ENCODE data around the gene LHX4. TPM values are rescaled to one million over a fixed set of nuclear protein-coding genes. Genes with fewer than 3 reads are reported as not detected.

The LHX4 gene
- total RNA-seq, 2 experiments from 2014 or later, result not detected

GRCh38 chr1:180262628-180263488, 32.8 kb downstream of the LHX4 start:
- Mint-ChIP-seq H3K4me1 (no peaks in the 10 kb centered on the region), H3K4me3 (no peak overlapping the region), H3K9me3 (no peaks in the 10 kb centered on the region), H3K27ac (no peak overlapping the region), H3K36me3 (ENCODE audit: low read depth) (no peaks in the 10 kb centered on the region), H3K27me3 (peaks cover 1% of the 10 kb centered on the region)
- DNase-seq, result no peak
- POLR2A ChIA-PET, result no interaction called here
- CTCF ChIA-PET, result interaction anchor here (1.6 kb wide), 1 partner anchor 215 kb away, joined by 6 read pairs; no protein-coding TSS in a partner anchor

- Mint-ChIP-seq H3K27me3 (peaks cover 1% of the 10 kb centered on the region), H3K4me3 (no peak overlapping the region), H3K4me1 (no peaks in the 10 kb centered on the region), H3K9me3 (no peaks in the 10 kb centered on the region), H3K36me3 (ENCODE audit: low read depth) (no peaks in the 10 kb centered on the region), H3K27ac (no peak overlapping the region)
- ChIA-PET CTCF (no interaction called here), POLR2A (no interaction called here)
- DNase-seq, result no peak
Measured at GRCh38 chr1:180264595-180264994, 34.5 kb downstream of the LHX4 start.

- no peaks in the 10 kb centered on the region for H3K4me1 Mint-ChIP-seq
- DNase-seq, result no peak
- ChIA-PET CTCF (no interaction called here), POLR2A (no interaction called here)
- no peak overlapping the region for H3K27ac Mint-ChIP-seq
- H3K9me3 Mint-ChIP-seq, result no peaks in the 10 kb centered on the region
- peaks cover 1% of the 10 kb centered on the region for H3K27me3 Mint-ChIP-seq
- no peak overlapping the region for H3K4me3 Mint-ChIP-seq
- H3K36me3 Mint-ChIP-seq (ENCODE audit: low read depth), result no peaks in the 10 kb centered on the region
Measured at GRCh38 chr1:180265201-180265600, 35.1 kb downstream of the LHX4 start.

GRCh38 chr1:180265871-180266270, 35.8 kb downstream of the LHX4 start:
- H3K27ac Mint-ChIP-seq, result no peak overlapping the region
- H3K36me3 Mint-ChIP-seq (ENCODE audit: low read depth), result no peaks in the 10 kb centered on the region
- ChIA-PET CTCF (no interaction called here), POLR2A (no interaction called here)
- no peaks in the 10 kb centered on the region for H3K9me3 Mint-ChIP-seq
- peaks cover 1% of the 10 kb centered on the region for H3K27me3 Mint-ChIP-seq
- H3K4me1 Mint-ChIP-seq, result no peaks in the 10 kb centered on the region
- no peak for DNase-seq
- H3K4me3 Mint-ChIP-seq, result no peak overlapping the region

GRCh38 chr1:180266275-180267210, 36.5 kb downstream of the LHX4 start:
- Mint-ChIP-seq H3K27me3 (peaks cover 1% of the 10 kb centered on the region), H3K27ac (no peak overlapping the region), H3K4me3 (no peak overlapping the region), H3K36me3 (ENCODE audit: low read depth) (no peaks in the 10 kb centered on the region), H3K4me1 (no peaks in the 10 kb centered on the region), H3K9me3 (no peaks in the 10 kb centered on the region)
- DNase-seq, result no peak
- POLR2A ChIA-PET, result no interaction called here
- CTCF ChIA-PET, result no interaction called here

DNA sequence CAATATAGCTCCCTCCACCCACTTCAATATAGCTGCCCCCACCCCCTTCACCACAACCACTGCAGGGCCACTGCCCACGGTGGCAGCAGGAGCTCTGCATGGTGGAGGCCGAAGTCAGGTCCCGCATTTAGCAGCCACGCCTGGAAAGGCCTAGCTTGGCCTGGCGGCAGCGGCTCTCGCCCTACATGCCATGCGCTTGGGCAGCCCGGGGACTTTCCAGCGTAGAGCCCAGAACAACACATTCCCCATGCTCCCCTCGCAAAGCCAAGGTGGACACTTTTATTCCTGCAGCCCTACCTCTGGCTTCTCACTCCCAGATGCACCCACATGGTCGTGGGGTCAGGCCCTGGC, 37.1 kb downstream of the LHX4 start:
- H3K9me3 Mint-ChIP-seq, result no peaks in the 10 kb centered on the region
- no peak overlapping the region for H3K27ac Mint-ChIP-seq
- ChIA-PET POLR2A (no interaction called here), CTCF (no interaction called here)
- no peak overlapping the region for H3K4me3 Mint-ChIP-seq
- no peaks in the 10 kb centered on the region for H3K36me3 Mint-ChIP-seq (ENCODE audit: low read depth)
- H3K4me1 Mint-ChIP-seq, result no peaks in the 10 kb centered on the region
- peaks cover 1% of the 10 kb centered on the region for H3K27me3 Mint-ChIP-seq
- no peak for DNase-seq

DNA sequence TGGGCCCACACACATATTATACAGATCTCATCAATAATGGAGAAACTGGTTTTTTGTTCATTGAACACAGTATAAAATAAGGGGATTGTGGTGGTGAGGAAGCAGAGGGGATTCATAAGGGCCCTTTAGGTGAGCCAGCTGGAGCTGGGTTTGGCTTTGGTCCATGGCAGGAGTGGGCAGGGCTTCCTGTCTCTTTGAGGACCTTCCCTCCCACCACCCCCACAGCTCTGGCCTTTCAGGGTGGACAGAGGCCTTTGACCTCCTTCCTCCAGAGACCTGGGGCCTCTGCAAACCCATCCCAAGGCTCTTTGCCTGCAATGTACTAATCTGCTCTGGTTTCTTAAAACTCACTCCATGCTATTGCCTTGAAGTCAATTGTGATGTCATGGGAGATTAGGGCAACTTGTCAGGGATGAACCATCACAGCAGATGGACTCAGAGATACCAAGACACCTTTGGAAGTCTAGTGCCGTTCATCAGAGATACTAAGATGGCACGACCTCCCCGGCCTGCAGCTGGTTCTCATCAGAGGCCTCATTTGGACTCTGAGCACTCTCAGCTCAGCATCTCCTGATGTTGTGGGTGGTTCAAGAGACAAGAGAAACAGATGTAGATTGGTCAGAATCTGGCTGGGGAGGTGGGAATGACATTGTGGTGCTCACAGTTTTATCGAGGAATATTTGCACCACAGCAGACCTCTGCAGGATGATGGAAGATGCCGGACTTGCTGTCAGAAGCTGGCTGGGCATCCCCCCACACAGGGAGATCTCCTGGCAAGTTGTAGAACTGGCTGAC, 37.9 kb downstream of the LHX4 start:
- H3K9me3 Mint-ChIP-seq, result no peaks in the 10 kb centered on the region
- no peak overlapping the region for H3K27ac Mint-ChIP-seq
- ChIA-PET CTCF (no interaction called here), POLR2A (no interaction called here)
- DNase-seq, result peak; percentile 13
- H3K4me1 Mint-ChIP-seq, result no peaks in the 10 kb centered on the region
- H3K4me3 Mint-ChIP-seq, result no peak overlapping the region
- peaks cover 1% of the 10 kb centered on the region for H3K27me3 Mint-ChIP-seq
- H3K36me3 Mint-ChIP-seq (ENCODE audit: low read depth), result no peaks in the 10 kb centered on the region

GRCh38 chr1:180268556-180269075, 38.6 kb downstream of the LHX4 start:
- Mint-ChIP-seq H3K27ac (no peak overlapping the region), H3K9me3 (no peaks in the 10 kb centered on the region), H3K4me1 (no peaks in the 10 kb centered on the region), H3K27me3 (peaks cover 1% of the 10 kb centered on the region), H3K4me3 (no peak overlapping the region), H3K36me3 (ENCODE audit: low read depth) (no peaks in the 10 kb centered on the region)
- ChIA-PET CTCF (no interaction called here), POLR2A (no interaction called here)
- DNase-seq, result no peak

- POLR2A ChIA-PET, result interaction anchor here (1.2 kb wide), 1 partner anchor 17 kb away, joined by 3 read pairs; no protein-coding TSS in a partner anchor
- Mint-ChIP-seq H3K27ac (no peak overlapping the region), H3K36me3 (ENCODE audit: low read depth) (peaks cover under 1% of the 10 kb centered on the region), H3K4me3 (no peak overlapping the region), H3K27me3 (peaks cover 1% of the 10 kb centered on the region), H3K4me1 (no peaks in the 10 kb centered on the region), H3K9me3 (no peaks in the 10 kb centered on the region)
- CTCF ChIA-PET, result interaction anchor here (0.6 to 1.0 kb wide), 2 partner anchors 16 to 17 kb away, joined by 3 to 4 read pairs; no protein-coding TSS in a partner anchor
- no peak for DNase-seq
Measured at GRCh38 chr1:180269645-180270529, 39.8 kb downstream of the LHX4 start.

- no peak overlapping the region for H3K4me3 Mint-ChIP-seq
- POLR2A ChIA-PET, result interaction anchor here (1.2 kb wide), 1 partner anchor 18 kb away, joined by 3 read pairs; no protein-coding TSS in a partner anchor
- peaks cover 4% of the 10 kb centered on the region for H3K36me3 Mint-ChIP-seq (ENCODE audit: low read depth)
- CTCF ChIA-PET, result interaction anchor here (0.6 to 1.0 kb wide), 2 partner anchors 15 to 16 kb away, joined by 3 to 4 read pairs; no protein-coding TSS in a partner anchor
- DNase-seq, result no peak
- H3K27ac Mint-ChIP-seq, result no peak overlapping the region
- H3K9me3 Mint-ChIP-seq, result no peaks in the 10 kb centered on the region
- no peaks in the 10 kb centered on the region for H3K27me3 Mint-ChIP-seq
- no peaks in the 10 kb centered on the region for H3K4me1 Mint-ChIP-seq
Measured at GRCh38 chr1:180270530-180271271, 40.6 kb downstream of the LHX4 start.

Measured in activated CD4-positive, alpha-beta memory T cell treated with anti-CD3 and anti-CD28 coated beads, Interleukin-2, amount 10 ng/mL, durations not matched to agents 7 days and 5 days (primary cell).